H9 (cell line): ENCODE measurements around the gene GPR50. TPM values are rescaled to one million over a fixed set of nuclear protein-coding genes. Genes with fewer than 3 reads are reported as not detected.

Experiments
- DNase-seq: peaks from one replicate; pipeline ENCODE4 v3.0.0-alpha.2; 2017
- H2AFZ ChIP-seq: one replicate; pipeline ENCODE4 v1.6.1; 2013; ENCODE audit warnings: mild to moderate bottlenecking, low read length, control low read depth, moderate library complexity
- H2AK5ac ChIP-seq: 2 replicates; pipeline ENCODE4 v1.6.1; 2013; ENCODE audit warnings: low read length, control low read depth, mixed read lengths; ENCODE audit not compliant: insufficient read length
- H2BK120ac ChIP-seq: one replicate; pipeline ENCODE4 v1.6.1; 2013; ENCODE audit warnings: low read depth, mild to moderate bottlenecking, low read length, control low read depth, inconsistent platforms; ENCODE audit not compliant: poor library complexity, severe bottlenecking
- H2BK12ac ChIP-seq: 2 replicates; pipeline ENCODE4 v1.6.1; 2013; ENCODE audit warnings: low read length, control low read depth, mixed read lengths, low read depth; ENCODE audit not compliant: insufficient read length
- H2BK15ac ChIP-seq: 2 replicates; pipeline ENCODE4 v1.6.1; 2013; ENCODE audit warnings: low read depth, low read length, control low read depth
- H2BK20ac ChIP-seq: one replicate; pipeline ENCODE4 v1.6.1; 2013; ENCODE audit warnings: low read depth, mild to moderate bottlenecking, low read length, control low read depth, inconsistent platforms; ENCODE audit not compliant: poor library complexity, severe bottlenecking
- H2BK5ac ChIP-seq: 2 replicates; pipeline ENCODE4 v1.6.1; 2013; ENCODE audit warnings: low read length, control low read depth, mixed read lengths; ENCODE audit not compliant: insufficient read length
- H3K14ac ChIP-seq: 2 replicates; pipeline ENCODE4 v1.6.1; 2013; ENCODE audit warnings: low read length, control low read depth; ENCODE audit not compliant: insufficient read depth
- H3K18ac ChIP-seq: 2 replicates; pipeline ENCODE4 v1.6.1; 2013; ENCODE audit warnings: low read depth, mild to moderate bottlenecking, mixed read lengths, low read length, control low read depth; ENCODE audit not compliant: insufficient read length
- H3K23ac ChIP-seq: 2 replicates; pipeline ENCODE4 v1.6.1; 2013; ENCODE audit warnings: low read length, control low read depth, mixed read lengths, low read depth; ENCODE audit not compliant: insufficient read length
- H3K23me2 ChIP-seq: 2 replicates; pipeline ENCODE4 v1.6.1; 2013; ENCODE audit warnings: low read depth, mild to moderate bottlenecking, mixed read lengths, low read length, control low read depth; ENCODE audit not compliant: insufficient read length, poor library complexity, severe bottlenecking
- H3K27ac ChIP-seq: 2 replicates; pipeline ENCODE4 v1.5.1; 2013; ENCODE audit warnings: low read length, control low read depth, mixed read lengths, low read depth; ENCODE audit not compliant: insufficient read length
- H3K27me3 ChIP-seq: 2 replicates; pipeline ENCODE4 v1.6.1; 2013; ENCODE audit warnings: low read length, control low read depth, inconsistent platforms; ENCODE audit not compliant: insufficient read depth
- H3K4ac ChIP-seq: 2 replicates; pipeline ENCODE4 v1.6.1; 2013; ENCODE audit warnings: low read depth, mild to moderate bottlenecking, control low read depth, inconsistent platforms, low read length, moderate library complexity
- H3K4me1 ChIP-seq: 2 replicates; pipeline ENCODE4 v1.6.1; 2013; ENCODE audit warnings: low read length, control low read depth, inconsistent platforms; ENCODE audit not compliant: insufficient read depth
- H3K4me2 ChIP-seq: 2 replicates; pipeline ENCODE4 v1.6.1; 2013; ENCODE audit warnings: low read length, control low read depth, mixed read lengths; ENCODE audit not compliant: insufficient read length, insufficient read depth
- H3K56ac ChIP-seq: 2 replicates; pipeline ENCODE4 v1.6.1; 2013; ENCODE audit warnings: low read depth, mild to moderate bottlenecking, mixed read lengths, low read length, control low read depth; ENCODE audit not compliant: insufficient read length
- H3K79me1 ChIP-seq: 2 replicates; pipeline ENCODE4 v1.6.1; 2013; ENCODE audit warnings: low read depth, mild to moderate bottlenecking, moderate library complexity, low read length, control low read depth, inconsistent platforms; ENCODE audit not compliant: insufficient read depth, poor library complexity, severe bottlenecking
- H3K79me2 ChIP-seq: 2 replicates; pipeline ENCODE4 v1.6.1; 2013; ENCODE audit warnings: low read length, control low read depth, inconsistent platforms; ENCODE audit not compliant: insufficient read depth
- H3K9ac ChIP-seq: 2 replicates; pipeline ENCODE4 v1.6.1; 2013; ENCODE audit warnings: low read length, control low read depth, mixed read lengths; ENCODE audit not compliant: insufficient read length; ENCODE audit errors: extremely low read depth
- H3K9me3 ChIP-seq: one replicate; pipeline ENCODE4 v1.6.1; 2013; ENCODE audit warnings: low read depth, low read length, inconsistent platforms; ENCODE audit not compliant: control insufficient read depth
- H3T11ph ChIP-seq: one replicate; pipeline ENCODE4 v1.6.1; 2013; ENCODE audit warnings: mild to moderate bottlenecking, low read length, control low read depth, inconsistent platforms
- H4K20me1 ChIP-seq: one replicate; pipeline ENCODE4 v1.6.1; 2013; ENCODE audit not compliant: control insufficient read depth, insufficient read length, insufficient read depth
- H4K5ac ChIP-seq: 2 replicates; pipeline ENCODE4 v1.6.1; 2013; ENCODE audit warnings: low read depth, mild to moderate bottlenecking, mixed read lengths, low read length, control low read depth; ENCODE audit not compliant: insufficient read length
- H4K8ac ChIP-seq: replicated peaks from 2 replicates; pipeline ENCODE4 v1.6.1; 2013; ENCODE audit warnings: low read length, control low read depth, mixed read lengths, low read depth; ENCODE audit not compliant: insufficient read length
- H4K91ac ChIP-seq: 2 replicates; pipeline ENCODE4 v1.6.1; 2013; ENCODE audit warnings: low read depth, mild to moderate bottlenecking, moderate library complexity, mixed read lengths, low read length, control low read depth; ENCODE audit not compliant: insufficient read length
- H3K27ac Mint-ChIP-seq, 3 experiments: 2 replicates in 2 of 3; 3 replicates in 1 of 3; pipeline ENCODE4 v1.8.0; 2020 to 2021; ENCODE audit warnings: mixed read lengths in 3 of 3, mild to moderate bottlenecking in 1 of 3, moderate library complexity in 1 of 3
- H3K27me3 Mint-ChIP-seq: 2 replicates; pipeline ENCODE4 v1.8.0; 2021; ENCODE audit warnings: low read depth, mild to moderate bottlenecking, moderate library complexity, mixed read lengths
- H3K36me3 Mint-ChIP-seq, 3 experiments: 2 replicates in 2 of 3; 3 replicates in 1 of 3; pipeline ENCODE4 v1.8.0; 2020 to 2021; ENCODE audit warnings: low read depth in 3 of 3, mixed read lengths in 3 of 3; ENCODE audit not compliant: insufficient read depth in 1 of 3
- H3K4me1 Mint-ChIP-seq, 2 experiments: 2 replicates each; pipeline ENCODE4 v1.8.0; 2020; ENCODE audit warnings: mixed read lengths in 2 of 2
- H3K4me3 Mint-ChIP-seq, 2 experiments: 2 replicates in 1 of 2; 3 replicates in 1 of 2; pipeline ENCODE4 v1.8.0; 2020 to 2021; ENCODE audit warnings: mild to moderate bottlenecking in 2 of 2, mixed read lengths in 2 of 2, moderate library complexity in 1 of 2
- H3K9me3 Mint-ChIP-seq, 2 experiments: 2 replicates in 1 of 2; 3 replicates in 1 of 2; pipeline ENCODE4 v1.8.0; 2020; ENCODE audit warnings: mild to moderate bottlenecking in 2 of 2, mixed read lengths in 2 of 2, moderate library complexity in 1 of 2
- CTCF ChIP-seq: fragments of 200-600 bp; sonication (generic); conservative IDR thresholded peaks from 3 replicates; pipeline ENCODE4 v1.8.0; 2021; ENCODE audit warnings: antibody characterized with exemption, mild to moderate bottlenecking
- WGBS: extraction: QIAGEN DNeasy Blood & Tissue Kit; methylation state at CpG from one replicate; pipeline ENCODE4 v1.1.7; 2013; ENCODE audit warnings: missing lambda C conversion rate, low lambda C conversion rate, mixed read lengths; ENCODE audit not compliant: insufficient read length; ENCODE audit errors: extremely low coverage; 5-methylcytosine and 5-hydroxymethylcytosine counted together
- microRNA-seq: library from miRNA; unstranded; fragments of <30 nt; microRNA quantifications from one replicate; pipeline ENCODE4, GENCODE V29; 2020; ENCODE audit warnings: borderline microRNAs expressed
- total RNA-seq: library from RNA; stranded (reverse); gene quantifications from 2 replicates; pipeline ENCODE4 v1.2.1, GENCODE V29; 2021

GPR50 gene
- total RNA-seq, 1 experiment from 2014 or later, result 12.2 TPM

GRCh38 chrX:151228935-151229334, 52.6 kb downstream of the GPR50 start:
- Mint-ChIP-seq H3K4me1 (peaks cover 0 to 12% of the 10 kb centered on the region in 2 experiments; a peak in 2 of 4 replicates), H3K36me3 (no peaks in the 10 kb centered on the region; a peak in 2 of 7 replicates), H3K27me3 (peaks cover 17% of the 10 kb centered on the region), H3K9me3 (peaks cover 53 to 63% of the 10 kb centered on the region in 2 experiments), H3K27ac (no peak overlapping the region), H3K4me3 (no peak overlapping the region)
- Histone ChIP-seq H4K5ac (no peak overlapping the region), H3K27ac (no peak overlapping the region), H2BK15ac (no peak overlapping the region), H3K14ac (no peak overlapping the region), H2AK5ac (no peak overlapping the region), H3K23ac (no peak overlapping the region), H2BK12ac (no peak overlapping the region), H4K20me1 (no peaks in the 10 kb centered on the region), H3K9me3 (peaks cover 26% of the 10 kb centered on the region), H4K91ac (no peak overlapping the region), H4K8ac (no peak overlapping the region), H3K79me2 (no peaks in the 10 kb centered on the region), H3K27me3 (no peaks in the 10 kb centered on the region; the same call in 1 of the 2 replicates), H3K56ac (no peak overlapping the region), H3K18ac (no peak overlapping the region), H2BK5ac (no peak overlapping the region), H3T11ph (no peak overlapping the region), H3K9ac (no peak overlapping the region), H2BK20ac (no peak overlapping the region), H3K79me1 (no peaks in the 10 kb centered on the region), H3K4ac (no peak overlapping the region), H2BK120ac (no peak overlapping the region), H3K23me2 (no peaks in the 10 kb centered on the region), H3K4me1 (no peaks in the 10 kb centered on the region), H2AFZ (no peak overlapping the region), H3K4me2 (no peak overlapping the region)
- no peak for TF ChIP-seq CTCF
- no CpG with 5 or more reads among the region's 4 CpGs for WGBS
- no peak for DNase-seq

Small RNA genes within 50 kb of the gene (microRNA-seq; reads per million reads assigned to microRNA genes)
- gene MIR4330, result not detected

Other genes with a start within 250 kb of the GPR50 start
- 366 and 373 TPM in 2 replicates for gene HMGB3, start 193.2 kb upstream of the GPR50 start, total RNA-seq
- 46.1 and 50.3 TPM in 2 replicates for gene VMA21, start 220.6 kb downstream of the GPR50 start, total RNA-seq